Body of pancreas (tissue), 4 donors: ENCODE measurements around the gene BPIFB2.

Experiments
- POLR2A ChIP-seq, 3 donors: fragments of 450-650 bp; IDR thresholded peaks; one replicate each; pipeline ENCODE4 v1.6.1; 2016; ENCODE audit warnings: antibody characterized with exemption in 3 of 3, mild to moderate bottlenecking in 2 of 3
- TF ChIP-seq, protein P1 (sequence below), 7 experiments: fragments of 450-650 bp in 4 of 7; fragments of 200-600 bp in 3 of 7; sonication (generic) in 3 of 7; IDR thresholded peaks; one replicate each; pipeline ENCODE4 v1.5.1; 2016 to 2019; ENCODE audit warnings: antibody characterized with exemption in 7 of 7

DNA sequence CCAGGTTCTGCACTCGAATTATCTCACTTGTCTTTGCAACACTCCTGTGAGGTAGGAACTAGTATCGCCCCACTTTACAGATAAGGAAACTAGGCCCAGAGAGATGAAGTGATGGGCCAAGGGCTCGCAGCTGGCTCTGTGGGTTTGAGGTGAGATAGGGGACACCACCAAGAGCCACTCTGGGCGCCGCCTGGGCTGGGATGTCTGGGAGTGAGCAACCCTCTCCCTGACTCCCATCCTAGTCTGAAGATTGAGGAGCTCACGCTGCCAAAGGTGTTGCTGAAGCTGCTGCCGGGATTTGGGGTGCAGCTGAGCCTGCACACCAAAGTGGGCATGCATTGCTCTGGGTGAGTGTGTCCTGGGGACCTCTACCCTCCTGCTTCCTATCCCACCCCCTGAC lies 51.6 kb downstream of the BPIFB2 start:
- TF ChIP-seq POLR2A (IDR thresholded peaks at IDR 0.05): no peak
- TF ChIP-seq, protein P1, sequence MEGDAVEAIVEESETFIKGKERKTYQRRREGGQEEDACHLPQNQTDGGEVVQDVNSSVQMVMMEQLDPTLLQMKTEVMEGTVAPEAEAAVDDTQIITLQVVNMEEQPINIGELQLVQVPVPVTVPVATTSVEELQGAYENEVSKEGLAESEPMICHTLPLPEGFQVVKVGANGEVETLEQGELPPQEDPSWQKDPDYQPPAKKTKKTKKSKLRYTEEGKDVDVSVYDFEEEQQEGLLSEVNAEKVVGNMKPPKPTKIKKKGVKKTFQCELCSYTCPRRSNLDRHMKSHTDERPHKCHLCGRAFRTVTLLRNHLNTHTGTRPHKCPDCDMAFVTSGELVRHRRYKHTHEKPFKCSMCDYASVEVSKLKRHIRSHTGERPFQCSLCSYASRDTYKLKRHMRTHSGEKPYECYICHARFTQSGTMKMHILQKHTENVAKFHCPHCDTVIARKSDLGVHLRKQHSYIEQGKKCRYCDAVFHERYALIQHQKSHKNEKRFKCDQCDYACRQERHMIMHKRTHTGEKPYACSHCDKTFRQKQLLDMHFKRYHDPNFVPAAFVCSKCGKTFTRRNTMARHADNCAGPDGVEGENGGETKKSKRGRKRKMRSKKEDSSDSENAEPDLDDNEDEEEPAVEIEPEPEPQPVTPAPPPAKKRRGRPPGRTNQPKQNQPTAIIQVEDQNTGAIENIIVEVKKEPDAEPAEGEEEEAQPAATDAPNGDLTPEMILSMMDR (IDR thresholded peaks at IDR 0.05): no peak
